Ramos (cell line): Measurements from ENCODE around the gene EGFLAM.

ENCODE experiments used
- in situ Hi-C: fragments of 300-500 bp; cut with MboI; formaldehyde crosslinking; loops from one replicate; pipeline ENCODE4 v1.14.3; 2022; ENCODE audit warnings: low sequenced_read_pairs; ENCODE audit not compliant: unreplicated experiment

EGFLAM gene

GRCh38 chr5:38463634-38464521, 205.5 kb downstream of the EGFLAM start:
- in situ Hi-C loops = no loop called here

- in situ Hi-C loops = no loop called here
Observed at GRCh38 chr5:38465061-38465460, 206.7 kb downstream of the EGFLAM start.

DNA sequence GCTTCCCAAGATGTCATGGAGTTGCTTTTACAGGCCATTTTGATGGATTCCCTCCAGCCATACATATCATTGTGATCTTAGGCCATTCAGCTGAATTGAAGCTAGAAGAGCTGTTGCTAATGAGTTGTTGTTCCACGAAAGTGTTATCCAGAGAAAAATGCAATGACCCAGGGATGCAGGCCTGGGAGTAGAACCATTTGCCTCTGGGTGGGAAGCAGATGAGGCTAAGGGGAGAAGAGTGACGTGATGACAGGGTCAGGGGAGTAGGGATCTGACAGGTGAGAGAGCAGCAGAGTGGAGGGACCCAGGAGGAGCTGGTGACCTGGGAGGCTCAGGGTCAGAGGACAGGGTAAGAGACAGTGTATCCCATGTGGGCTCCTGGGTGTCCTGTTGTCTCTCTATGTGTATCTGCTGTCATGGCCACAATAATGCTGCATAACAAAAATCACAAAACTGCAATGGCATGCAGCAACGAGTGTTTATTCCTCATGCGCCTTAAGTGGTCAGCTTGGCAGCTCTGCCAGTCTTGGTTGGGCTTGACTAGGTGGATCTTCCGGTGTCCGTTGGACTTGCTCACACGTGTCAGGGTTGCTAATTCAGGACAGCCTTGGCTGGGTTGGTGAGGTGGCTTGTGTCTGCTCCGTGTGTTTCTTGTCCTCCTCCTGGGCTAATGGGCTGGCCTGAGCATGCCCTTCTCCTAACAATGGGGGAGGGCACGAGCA, 207.5 kb downstream of the EGFLAM start:
- in situ Hi-C loops = no loop called here

- in situ Hi-C loops = no loop called here
Observed at GRCh38 chr5:38466424-38467189, 208.2 kb downstream of the EGFLAM start.

DNA sequence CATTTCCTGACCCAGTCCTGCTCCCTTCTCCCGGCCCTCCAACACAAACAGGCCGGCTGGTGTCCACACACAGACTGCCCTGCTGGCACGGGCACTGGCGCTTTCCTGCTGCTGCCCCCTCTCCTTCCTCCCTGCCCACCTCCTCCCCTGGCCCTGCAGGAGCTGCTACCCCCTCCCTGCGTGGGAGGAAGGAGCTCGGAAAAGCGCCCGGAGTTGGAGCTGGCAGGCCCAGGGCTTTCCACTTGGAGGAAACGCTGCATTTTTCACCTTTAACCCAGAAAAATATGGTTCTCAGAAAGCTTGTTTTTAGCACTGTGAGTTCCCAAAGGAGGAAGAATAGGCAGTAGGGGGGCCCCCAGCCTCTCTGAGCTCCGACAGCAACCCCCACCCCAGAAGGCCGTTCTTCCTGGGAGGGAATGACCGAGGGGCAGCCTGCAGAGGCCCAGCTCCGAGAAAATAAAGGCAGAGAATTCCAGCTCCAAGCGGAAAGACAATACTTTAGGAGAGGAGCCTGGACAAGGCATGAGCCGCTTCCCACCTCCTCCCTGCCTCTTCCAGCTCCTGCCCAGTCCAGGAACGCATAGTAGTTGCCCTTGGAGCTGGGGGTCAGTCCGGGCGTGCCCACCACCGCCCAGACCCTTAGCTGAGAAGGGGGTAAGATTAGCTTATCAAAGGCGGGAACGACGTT, 209.1 kb downstream of the EGFLAM start:
- in situ Hi-C loops = no loop called here

DNA sequence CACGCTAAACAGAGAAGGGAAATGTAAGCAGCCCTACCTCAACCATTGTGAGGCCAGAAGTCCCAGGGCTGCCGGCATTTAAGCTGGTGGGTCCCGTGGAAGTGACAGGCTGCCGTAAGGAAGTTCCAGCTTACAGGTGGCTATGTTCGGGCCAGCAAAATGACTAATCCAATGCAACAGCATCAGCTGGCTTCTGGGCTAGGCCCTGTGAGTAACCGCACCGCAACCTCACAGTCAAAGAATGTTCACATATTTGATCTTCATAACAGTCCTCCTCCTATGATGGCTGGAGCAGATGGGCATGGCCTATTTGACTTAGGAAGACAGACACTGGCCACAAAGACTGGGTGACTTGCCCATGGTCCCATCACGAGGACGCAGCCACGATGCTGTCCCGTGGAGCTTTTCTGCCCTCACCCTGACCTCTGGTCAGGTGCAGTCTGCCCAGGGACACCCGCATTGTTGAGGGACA, 209.9 kb downstream of the EGFLAM start:
- in situ Hi-C loops = no loop called here

GRCh38 chr5:38468978-38469706, 210.8 kb downstream of the EGFLAM start:
- in situ Hi-C loops = no loop called here

GRCh38 chr5:38469707-38470267, 211.4 kb downstream of the EGFLAM start:
- in situ Hi-C loops = no loop called here

DNA sequence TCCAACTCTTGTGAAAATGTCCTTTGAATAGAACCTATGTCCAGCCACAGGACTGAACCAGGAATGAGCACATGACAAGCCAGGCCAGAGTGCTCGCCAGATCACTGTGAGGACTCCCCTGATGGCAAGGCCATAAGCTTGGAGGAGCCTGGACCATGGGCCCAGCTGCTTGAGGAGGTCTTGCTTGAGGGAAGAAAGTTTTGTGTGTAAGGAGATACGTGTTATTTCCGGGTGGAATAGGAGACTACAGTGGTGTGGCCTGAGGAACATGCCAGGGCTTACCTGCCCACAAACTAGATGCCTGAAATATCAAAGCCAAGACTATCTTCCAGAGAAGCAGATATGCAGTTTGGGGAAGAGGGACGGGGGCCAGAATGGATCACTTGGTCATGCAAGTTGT, 213.3 kb downstream of the EGFLAM start:
- in situ Hi-C loops = no loop called here

DNA sequence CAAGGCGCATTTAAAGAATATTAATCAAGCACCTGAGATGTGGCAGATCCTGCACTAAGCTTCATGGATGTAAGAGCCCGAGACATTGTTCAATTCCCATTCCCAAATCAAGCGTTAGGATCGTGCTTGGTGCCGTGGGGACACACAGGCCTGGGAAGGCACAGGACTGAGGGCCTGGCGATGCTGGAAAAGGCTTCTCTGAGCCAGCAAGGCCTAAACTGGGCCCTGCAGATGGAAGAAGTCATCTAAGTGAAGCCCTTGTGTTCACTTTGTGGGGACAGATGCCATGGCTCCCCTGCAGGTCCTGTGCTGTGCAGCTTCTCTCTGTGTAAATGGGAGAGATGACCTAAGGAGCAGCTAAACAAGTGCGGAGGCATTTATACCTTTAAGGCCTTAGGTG, 214.2 kb downstream of the EGFLAM start:
- in situ Hi-C loops = no loop called here

DNA sequence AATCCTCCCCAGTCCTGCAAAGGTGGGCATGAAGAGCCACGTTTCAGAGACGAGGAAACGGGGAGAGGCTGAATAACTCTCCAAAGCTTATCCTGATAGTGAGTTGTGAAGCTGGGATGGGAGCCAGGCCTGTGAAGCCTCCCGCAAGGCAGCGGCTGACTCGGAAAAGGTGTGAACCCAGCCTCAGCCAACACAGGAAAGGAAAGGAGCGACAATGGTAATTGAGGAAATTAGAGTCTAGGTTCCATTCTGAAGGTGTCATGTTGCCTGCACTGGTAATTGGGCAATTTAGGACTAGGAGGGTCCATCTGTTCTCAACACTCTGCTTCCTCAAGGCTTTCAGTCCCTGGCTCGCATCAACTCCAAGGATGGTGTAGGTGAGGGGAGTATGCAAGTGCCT, 214.6 kb downstream of the EGFLAM start:
- in situ Hi-C loops = no loop called here

DNA sequence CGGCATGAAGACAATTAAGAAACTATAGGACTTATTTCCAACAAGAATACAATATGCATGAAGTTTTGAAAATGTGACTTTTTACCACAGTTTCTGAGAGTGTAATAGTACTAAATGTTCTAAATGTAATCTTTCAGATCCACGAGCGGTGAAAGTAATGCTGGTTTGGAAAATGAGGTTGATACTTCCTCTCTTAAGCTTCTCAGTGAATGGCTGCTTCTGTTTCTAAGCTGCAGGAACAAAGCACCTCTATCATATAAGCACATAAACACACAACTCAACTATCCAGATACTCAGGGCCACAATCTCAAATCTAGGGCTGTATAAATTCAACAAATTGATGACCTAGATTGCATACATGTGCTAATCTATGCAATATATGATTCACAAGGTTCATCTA, 219.8 kb downstream of the EGFLAM start:
- in situ Hi-C loops = no loop called here

- in situ Hi-C loops = no loop called here
Observed at GRCh38 chr5:38478878-38479277, 220.5 kb downstream of the EGFLAM start.

- in situ Hi-C loops = no loop called here
Observed at GRCh38 chr5:38479315-38479904, 221.1 kb downstream of the EGFLAM start.

DNA sequence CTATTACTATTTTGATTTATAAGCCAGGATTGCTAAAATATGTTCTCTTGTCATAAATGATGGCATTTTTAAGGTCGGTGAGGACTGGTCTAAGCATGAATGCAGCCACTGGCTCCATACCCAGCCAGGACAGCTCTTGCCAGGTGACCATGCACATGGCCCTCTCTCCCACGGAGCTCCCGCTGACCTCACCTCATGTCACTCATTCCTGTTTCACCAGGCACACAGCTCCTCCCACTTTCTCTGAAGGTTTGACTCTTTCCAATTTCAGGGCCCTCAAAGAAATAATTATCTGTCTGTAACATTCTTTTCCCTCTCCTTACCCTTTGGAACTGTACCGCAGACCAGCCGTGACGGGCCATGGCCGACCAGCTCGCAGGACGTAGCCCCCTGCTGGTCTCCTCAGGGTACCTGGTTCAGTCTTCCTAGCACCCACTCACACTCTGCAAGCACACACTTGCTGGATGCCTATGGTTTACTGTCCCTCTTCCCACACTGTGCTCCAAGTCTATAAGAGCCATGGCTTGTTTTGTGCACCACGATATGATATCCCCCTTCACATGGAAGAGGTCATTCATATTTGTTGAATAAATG, 225.5 kb downstream of the EGFLAM start:
- in situ Hi-C loops = no loop called here

- in situ Hi-C loops = no loop called here
Observed at GRCh38 chr5:38494175-38494574, 235.8 kb downstream of the EGFLAM start.

DNA sequence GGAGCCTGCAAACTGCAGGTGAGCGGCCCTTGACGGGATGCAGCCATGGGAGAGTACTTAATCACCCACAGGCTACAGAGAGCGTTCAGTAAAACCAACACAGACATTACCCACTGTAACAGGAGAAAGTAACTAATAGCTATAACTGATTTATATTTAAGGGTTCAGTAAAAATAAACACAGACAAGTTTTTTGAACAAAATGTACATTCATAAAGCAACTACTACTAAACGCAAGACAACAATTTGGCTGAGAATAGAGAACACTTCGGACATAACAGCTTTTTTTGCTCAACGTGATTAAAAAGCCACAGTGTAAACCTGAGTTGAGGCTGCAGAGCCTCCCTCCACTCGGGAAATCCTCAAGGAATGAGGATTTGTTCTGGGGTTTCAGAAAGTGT, 236.4 kb downstream of the EGFLAM start:
- in situ Hi-C loops = no loop called here

DNA sequence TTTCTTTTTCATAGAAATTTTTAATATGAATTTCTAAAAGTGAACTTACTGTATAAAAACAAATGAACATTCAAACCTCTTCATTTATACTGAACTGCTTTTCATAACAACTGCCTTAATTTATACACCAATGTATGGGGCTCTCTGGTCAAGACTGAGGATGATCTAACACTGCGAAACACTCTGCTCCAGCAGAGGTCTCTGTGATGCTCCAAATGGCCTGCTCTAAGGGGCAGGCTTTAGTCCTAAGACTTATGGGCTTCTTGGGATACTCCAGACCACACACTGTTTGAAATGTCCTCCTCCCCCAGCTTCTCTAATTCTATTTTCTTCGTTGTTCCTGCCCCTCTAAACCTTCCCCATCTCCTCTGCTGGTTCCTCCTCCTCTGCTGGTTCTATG, 239.6 kb downstream of the EGFLAM start:
- in situ Hi-C loops = no loop called here
